Upper lobe of left lung (tissue), 6 donors: ENCODE measurements around the gene KIF20A. TPM values are rescaled to one million over a fixed set of nuclear protein-coding genes. Genes with fewer than 3 reads are reported as not detected.

Experiments
- ATAC-seq, 2 donors: fragments of 200-7000 bp; cut with Tn5 transposase; one replicate each; pipeline ENCODE4 v1.9.1; 2022; ENCODE audit warnings: mild to moderate bottlenecking in 2 of 2, moderate library complexity in 2 of 2; ENCODE audit not compliant: low FRiP score in 2 of 2
- DNase-seq, 2 donors: peaks; one replicate each; pipeline ENCODE4 v3.0.0-alpha.2; 2019 to 2020
- H3K27ac ChIP-seq, 4 donors: fragments of 200-600 bp; sonication (generic); one replicate each; pipeline ENCODE4 v1.5.1; 2016 to 2019
- H3K27me3 ChIP-seq, 4 donors: fragments of 200-600 bp; sonication (generic); one replicate each; pipeline ENCODE4 v1.5.1; 2017 to 2019
- H3K36me3 ChIP-seq, 4 donors: fragments of 200-600 bp; sonication (generic); one replicate each; pipeline ENCODE4 v1.5.1; 2016 to 2019
- H3K4me1 ChIP-seq, 4 donors: fragments of 200-600 bp; sonication (generic); one replicate each; pipeline ENCODE4 v1.5.1; 2018 to 2019
- H3K4me3 ChIP-seq, 4 donors: fragments of 200-600 bp; sonication (generic); one replicate each; pipeline ENCODE4 v1.5.1; 2017 to 2019; ENCODE audit warnings: mild to moderate bottlenecking in 2 of 4, moderate library complexity in 1 of 4
- H3K9me3 ChIP-seq, 4 donors: fragments of 200-600 bp; sonication (generic); one replicate each; pipeline ENCODE4 v1.5.1; 2018 to 2019
- CTCF ChIP-seq, 6 experiments: fragments of 450-650 bp in 4 of 6; fragments of 200-600 bp in 2 of 6; sonication (generic) in 2 of 6; IDR thresholded peaks; one replicate each; pipeline ENCODE4 v1.5.1; 2016 to 2019; ENCODE audit warnings: antibody characterized with exemption in 6 of 6
- EP300 ChIP-seq, 4 donors: sonication (generic); formaldehyde crosslinking; IDR thresholded peaks; one replicate each; pipeline ENCODE4 v1.5.1; 2017; ENCODE audit warnings: antibody characterized with exemption in 4 of 4, control low read depth in 2 of 4
- POLR2A ChIP-seq, 4 donors: fragments of 450-650 bp; IDR thresholded peaks; one replicate each; pipeline ENCODE4 v1.5.1; 2016 to 2017; ENCODE audit warnings: antibody characterized with exemption in 4 of 4, mild to moderate bottlenecking in 2 of 4
- POLR2AphosphoS5 ChIP-seq, 2 donors: sonication (generic); formaldehyde crosslinking; IDR thresholded peaks; one replicate each; pipeline ENCODE4 v1.5.1; 2017; ENCODE audit warnings: antibody characterized with exemption in 2 of 2
- WGBS, 2 donors: methylation state at CpG; one replicate each; pipeline ENCODE4 v1.1.5; 2017 to 2018; 5-methylcytosine and 5-hydroxymethylcytosine counted together
- total RNA-seq, 6 donors: library from RNA; depleted of rRNA in 4 of 6; stranded (reverse); fragments of >200 nt in 4 of 6; gene quantifications; one replicate each; pipeline versions ENCODE4 v1.1.0 to v1.2.1, GENCODE V29; 2016 to 2021
- donor health status: DM: no; HTN: no; CAD: no; lungs with moderate emphysema.
- donor health status: DM: no; HTN: yes; CAD: no; lungs with severe emphysema.

The KIF20A gene
- total RNA-seq, 6 donors from 2014 or later, result 1.0 to 3.0 (median 1.8) TPM

GRCh38 chr5:138157626-138158025 lies 21.3 kb upstream of the KIF20A start:
- no peak for TF ChIP-seq POLR2A (IDR thresholded peaks at IDR 0.05)
- TF ChIP-seq EP300 (IDR thresholded peaks at IDR 0.05), result no peak
- no peak for TF ChIP-seq CTCF (IDR thresholded peaks at IDR 0.05)
- TF ChIP-seq POLR2AphosphoS5 (IDR thresholded peaks at IDR 0.05), result no peak
- H3K4me1 ChIP-seq, result no peaks in the 10 kb centered on the region
- no peak for DNase-seq
- H3K27ac ChIP-seq, result no peak overlapping the region
- ATAC-seq, result no peak
- no peaks in the 10 kb centered on the region for H3K9me3 ChIP-seq
- H3K27me3 ChIP-seq, result no peaks in the 10 kb centered on the region
- WGBS, 2 donors, result 93 to 100% methylated on average over 1 of the region's 1 CpG
- peaks cover 56 to 69% (median 63%) of the 10 kb centered on the region in 4 donors for H3K36me3 ChIP-seq
- H3K4me3 ChIP-seq, result no peak overlapping the region

DNA sequence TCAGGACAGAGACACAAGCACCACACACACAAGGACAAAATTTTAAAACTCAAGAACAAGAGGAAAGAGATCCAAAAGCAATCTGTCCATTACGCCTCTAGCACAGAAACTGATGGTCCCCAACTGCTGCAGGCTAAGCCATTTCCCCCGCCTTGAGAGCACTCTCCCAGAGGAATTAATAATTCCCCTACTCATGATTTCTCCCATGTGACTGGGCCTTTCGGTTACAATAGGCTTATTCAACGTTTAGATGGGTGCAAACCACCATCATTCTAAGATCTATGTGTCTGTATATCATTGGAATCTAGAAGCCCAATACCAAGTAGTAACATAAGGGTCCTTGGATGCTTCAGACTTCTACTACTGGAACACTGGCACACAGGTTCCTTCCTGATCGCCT lies 19.2 kb upstream of the KIF20A start:
- no peak overlapping the region for H3K4me3 ChIP-seq
- H3K27ac ChIP-seq, result no peak overlapping the region
- TF ChIP-seq CTCF (IDR thresholded peaks at IDR 0.05) (no peak), POLR2A (IDR thresholded peaks at IDR 0.05) (no peak)
- 93 to 97% methylated on average over 5 of the region's 5 CpGs for WGBS, 2 donors
- no peaks in the 10 kb centered on the region for H3K4me1 ChIP-seq
- no peaks in the 10 kb centered on the region for H3K27me3 ChIP-seq
- DNase-seq (no peak), ATAC-seq (no peak)
- H3K36me3 ChIP-seq, result peaks cover 75 to 89% (median 83%) of the 10 kb centered on the region in 4 donors
- H3K9me3 ChIP-seq, result no peaks in the 10 kb centered on the region

DNA sequence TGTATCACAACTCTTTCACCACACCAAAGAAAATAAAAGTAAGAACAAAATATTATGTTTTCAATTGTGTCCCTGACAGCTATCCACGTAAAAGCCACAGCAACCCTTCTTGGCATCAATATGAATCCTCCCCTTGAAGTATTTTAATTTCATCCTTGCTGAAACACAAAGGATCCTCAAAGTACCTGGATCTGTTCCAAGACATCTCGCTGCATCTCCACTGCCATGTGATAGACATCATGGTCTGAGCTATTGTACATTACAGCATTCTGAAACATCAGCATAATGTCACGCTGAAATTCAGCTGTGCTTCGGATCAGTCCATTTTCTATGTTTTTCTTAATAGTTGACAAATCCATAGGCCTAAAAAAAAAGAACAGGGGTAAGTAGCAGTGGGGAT lies 18.2 kb upstream of the KIF20A start:
- TF ChIP-seq EP300 (IDR thresholded peaks at IDR 0.05) (no peak), POLR2A (IDR thresholded peaks at IDR 0.05) (no peak), POLR2AphosphoS5 (IDR thresholded peaks at IDR 0.05) (no peak), CTCF (IDR thresholded peaks at IDR 0.05) (no peak)
- no peak overlapping the region for H3K27ac ChIP-seq
- peaks cover 83 to 99% (median 94%) of the 10 kb centered on the region in 4 donors for H3K36me3 ChIP-seq
- ATAC-seq (no peak), DNase-seq (no peak)
- 88 to 90% methylated on average over 4 of the region's 4 CpGs for WGBS, 2 donors
- no peaks in the 10 kb centered on the region for H3K9me3 ChIP-seq
- no peaks in the 10 kb centered on the region for H3K4me1 ChIP-seq
- no peak overlapping the region for H3K4me3 ChIP-seq
- no peaks in the 10 kb centered on the region for H3K27me3 ChIP-seq

DNA sequence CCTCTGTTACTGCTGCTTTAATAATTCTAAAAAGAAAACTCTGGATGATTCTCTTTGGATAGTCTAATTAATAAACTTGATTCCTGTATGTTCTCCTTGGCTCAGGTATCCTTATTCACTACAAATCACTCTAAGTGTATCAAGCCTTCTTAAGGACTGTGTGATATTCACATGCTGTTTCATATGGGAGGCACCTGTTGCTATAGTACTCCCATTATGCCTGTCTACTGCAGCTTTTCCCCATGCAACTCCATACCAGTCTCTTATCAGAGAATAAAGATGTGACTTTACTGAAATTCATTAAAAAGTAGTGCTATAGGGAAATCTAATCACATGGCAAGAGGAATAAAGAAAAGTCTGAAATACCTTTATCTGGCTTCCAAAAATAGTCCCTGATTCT lies 15.2 kb upstream of the KIF20A start:
- ATAC-seq, result no peak
- Histone ChIP-seq H3K27me3 (no peaks in the 10 kb centered on the region), H3K27ac (no peak overlapping the region), H3K36me3 (peaks cover 86 to 100% (median 100%) of the 10 kb centered on the region in 4 donors), H3K4me1 (no peaks in the 10 kb centered on the region), H3K9me3 (no peaks in the 10 kb centered on the region), H3K4me3 (no peak overlapping the region)
- no peak for DNase-seq
- no peak for TF ChIP-seq POLR2AphosphoS5 (IDR thresholded peaks at IDR 0.05)
- no peak for TF ChIP-seq CTCF (IDR thresholded peaks at IDR 0.05)
- TF ChIP-seq POLR2A (IDR thresholded peaks at IDR 0.05), result no peak
- TF ChIP-seq EP300 (IDR thresholded peaks at IDR 0.05), result no peak

DNA sequence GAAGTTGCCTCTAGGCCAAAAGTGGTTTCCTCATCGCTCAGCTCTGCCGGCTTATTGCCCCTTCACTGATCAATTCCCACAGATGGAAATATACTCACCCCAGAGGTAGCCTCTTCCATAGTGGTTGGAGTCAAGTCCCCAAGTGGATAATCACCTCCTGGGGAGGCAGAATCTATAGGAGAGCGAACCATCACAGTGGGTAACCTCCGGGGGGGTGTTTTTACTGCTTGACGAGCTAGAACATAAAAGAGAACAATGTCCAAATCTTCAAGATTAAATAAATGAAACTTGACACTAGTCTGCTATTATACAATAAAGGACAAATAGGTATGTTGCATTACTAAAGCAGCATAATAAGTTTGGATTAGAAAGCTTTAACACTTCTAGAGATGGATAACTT lies 9.8 kb upstream of the KIF20A start:
- Histone ChIP-seq H3K4me1 (no peaks in the 10 kb centered on the region), H3K27ac (no peak overlapping the region), H3K4me3 (no peak overlapping the region), H3K9me3 (no peaks in the 10 kb centered on the region), H3K36me3 (peaks cover 63 to 99% (median 89%) of the 10 kb centered on the region in 4 donors), H3K27me3 (no peaks in the 10 kb centered on the region)
- DNase-seq, result no peak
- TF ChIP-seq CTCF (IDR thresholded peaks at IDR 0.05), result no peak
- no peak for TF ChIP-seq POLR2A (IDR thresholded peaks at IDR 0.05)
- TF ChIP-seq POLR2AphosphoS5 (IDR thresholded peaks at IDR 0.05), result no peak
- TF ChIP-seq EP300 (IDR thresholded peaks at IDR 0.05), result no peak
- no peak for ATAC-seq
- WGBS, 2 donors, result 90 to 97% methylated on average over 5 of the region's 5 CpGs
